H9 (cell line): ENCODE results near the gene COMT. TPM values are rescaled to one million over a fixed set of nuclear protein-coding genes. Genes with fewer than 3 reads are reported as not detected.
A peak's percentile ranks its signal among the peaks of the same experiment; 100 is the strongest.

Experiments used
- DNase-seq: peaks from one replicate; pipeline ENCODE4 v3.0.0-alpha.2; 2017
- H2AFZ ChIP-seq: one replicate; pipeline ENCODE4 v1.6.1; 2013; ENCODE audit warnings: mild to moderate bottlenecking, low read length, control low read depth, moderate library complexity
- H2AK5ac ChIP-seq: 2 replicates; pipeline ENCODE4 v1.6.1; 2013; ENCODE audit warnings: low read length, control low read depth, mixed read lengths; ENCODE audit not compliant: insufficient read length
- H2BK120ac ChIP-seq: one replicate; pipeline ENCODE4 v1.6.1; 2013; ENCODE audit warnings: low read depth, mild to moderate bottlenecking, low read length, control low read depth, inconsistent platforms; ENCODE audit not compliant: poor library complexity, severe bottlenecking
- H2BK12ac ChIP-seq: 2 replicates; pipeline ENCODE4 v1.6.1; 2013; ENCODE audit warnings: low read length, control low read depth, mixed read lengths, low read depth; ENCODE audit not compliant: insufficient read length
- H2BK15ac ChIP-seq: 2 replicates; pipeline ENCODE4 v1.6.1; 2013; ENCODE audit warnings: low read depth, low read length, control low read depth
- H2BK20ac ChIP-seq: one replicate; pipeline ENCODE4 v1.6.1; 2013; ENCODE audit warnings: low read depth, mild to moderate bottlenecking, low read length, control low read depth, inconsistent platforms; ENCODE audit not compliant: poor library complexity, severe bottlenecking
- H2BK5ac ChIP-seq: 2 replicates; pipeline ENCODE4 v1.6.1; 2013; ENCODE audit warnings: low read length, control low read depth, mixed read lengths; ENCODE audit not compliant: insufficient read length
- H3K14ac ChIP-seq: 2 replicates; pipeline ENCODE4 v1.6.1; 2013; ENCODE audit warnings: low read length, control low read depth; ENCODE audit not compliant: insufficient read depth
- H3K18ac ChIP-seq: 2 replicates; pipeline ENCODE4 v1.6.1; 2013; ENCODE audit warnings: low read depth, mild to moderate bottlenecking, mixed read lengths, low read length, control low read depth; ENCODE audit not compliant: insufficient read length
- H3K23ac ChIP-seq: 2 replicates; pipeline ENCODE4 v1.6.1; 2013; ENCODE audit warnings: low read length, control low read depth, mixed read lengths, low read depth; ENCODE audit not compliant: insufficient read length
- H3K23me2 ChIP-seq: 2 replicates; pipeline ENCODE4 v1.6.1; 2013; ENCODE audit warnings: low read depth, mild to moderate bottlenecking, mixed read lengths, low read length, control low read depth; ENCODE audit not compliant: insufficient read length, poor library complexity, severe bottlenecking
- H3K27ac ChIP-seq: 2 replicates; pipeline ENCODE4 v1.5.1; 2013; ENCODE audit warnings: low read length, control low read depth, mixed read lengths, low read depth; ENCODE audit not compliant: insufficient read length
- H3K27me3 ChIP-seq: 2 replicates; pipeline ENCODE4 v1.6.1; 2013; ENCODE audit warnings: low read length, control low read depth, inconsistent platforms; ENCODE audit not compliant: insufficient read depth
- H3K4ac ChIP-seq: 2 replicates; pipeline ENCODE4 v1.6.1; 2013; ENCODE audit warnings: low read depth, mild to moderate bottlenecking, control low read depth, inconsistent platforms, low read length, moderate library complexity
- H3K4me1 ChIP-seq: 2 replicates; pipeline ENCODE4 v1.6.1; 2013; ENCODE audit warnings: low read length, control low read depth, inconsistent platforms; ENCODE audit not compliant: insufficient read depth
- H3K4me2 ChIP-seq: 2 replicates; pipeline ENCODE4 v1.6.1; 2013; ENCODE audit warnings: low read length, control low read depth, mixed read lengths; ENCODE audit not compliant: insufficient read length, insufficient read depth
- H3K56ac ChIP-seq: 2 replicates; pipeline ENCODE4 v1.6.1; 2013; ENCODE audit warnings: low read depth, mild to moderate bottlenecking, mixed read lengths, low read length, control low read depth; ENCODE audit not compliant: insufficient read length
- H3K79me1 ChIP-seq: 2 replicates; pipeline ENCODE4 v1.6.1; 2013; ENCODE audit warnings: low read depth, mild to moderate bottlenecking, moderate library complexity, low read length, control low read depth, inconsistent platforms; ENCODE audit not compliant: insufficient read depth, poor library complexity, severe bottlenecking
- H3K79me2 ChIP-seq: 2 replicates; pipeline ENCODE4 v1.6.1; 2013; ENCODE audit warnings: low read length, control low read depth, inconsistent platforms; ENCODE audit not compliant: insufficient read depth
- H3K9ac ChIP-seq: 2 replicates; pipeline ENCODE4 v1.6.1; 2013; ENCODE audit warnings: low read length, control low read depth, mixed read lengths; ENCODE audit not compliant: insufficient read length; ENCODE audit errors: extremely low read depth
- H3K9me3 ChIP-seq: one replicate; pipeline ENCODE4 v1.6.1; 2013; ENCODE audit warnings: low read depth, low read length, inconsistent platforms; ENCODE audit not compliant: control insufficient read depth
- H3T11ph ChIP-seq: one replicate; pipeline ENCODE4 v1.6.1; 2013; ENCODE audit warnings: mild to moderate bottlenecking, low read length, control low read depth, inconsistent platforms
- H4K20me1 ChIP-seq: one replicate; pipeline ENCODE4 v1.6.1; 2013; ENCODE audit not compliant: control insufficient read depth, insufficient read length, insufficient read depth
- H4K5ac ChIP-seq: 2 replicates; pipeline ENCODE4 v1.6.1; 2013; ENCODE audit warnings: low read depth, mild to moderate bottlenecking, mixed read lengths, low read length, control low read depth; ENCODE audit not compliant: insufficient read length
- H4K8ac ChIP-seq: replicated peaks from 2 replicates; pipeline ENCODE4 v1.6.1; 2013; ENCODE audit warnings: low read length, control low read depth, mixed read lengths, low read depth; ENCODE audit not compliant: insufficient read length
- H4K91ac ChIP-seq: 2 replicates; pipeline ENCODE4 v1.6.1; 2013; ENCODE audit warnings: low read depth, mild to moderate bottlenecking, moderate library complexity, mixed read lengths, low read length, control low read depth; ENCODE audit not compliant: insufficient read length
- H3K27ac Mint-ChIP-seq, 3 experiments: 2 replicates in 2 of 3; 3 replicates in 1 of 3; pipeline ENCODE4 v1.8.0; 2020 to 2021; ENCODE audit warnings: mixed read lengths in 3 of 3, mild to moderate bottlenecking in 1 of 3, moderate library complexity in 1 of 3
- H3K27me3 Mint-ChIP-seq: 2 replicates; pipeline ENCODE4 v1.8.0; 2021; ENCODE audit warnings: low read depth, mild to moderate bottlenecking, moderate library complexity, mixed read lengths
- H3K36me3 Mint-ChIP-seq, 3 experiments: 2 replicates in 2 of 3; 3 replicates in 1 of 3; pipeline ENCODE4 v1.8.0; 2020 to 2021; ENCODE audit warnings: low read depth in 3 of 3, mixed read lengths in 3 of 3; ENCODE audit not compliant: insufficient read depth in 1 of 3
- H3K4me1 Mint-ChIP-seq, 2 experiments: 2 replicates each; pipeline ENCODE4 v1.8.0; 2020; ENCODE audit warnings: mixed read lengths in 2 of 2
- H3K4me3 Mint-ChIP-seq, 2 experiments: 2 replicates in 1 of 2; 3 replicates in 1 of 2; pipeline ENCODE4 v1.8.0; 2020 to 2021; ENCODE audit warnings: mild to moderate bottlenecking in 2 of 2, mixed read lengths in 2 of 2, moderate library complexity in 1 of 2
- H3K9me3 Mint-ChIP-seq, 2 experiments: 2 replicates in 1 of 2; 3 replicates in 1 of 2; pipeline ENCODE4 v1.8.0; 2020; ENCODE audit warnings: mild to moderate bottlenecking in 2 of 2, mixed read lengths in 2 of 2, moderate library complexity in 1 of 2
- whole genome bisulfite sequencing: extraction: QIAGEN DNeasy Blood & Tissue Kit; methylation state at CpG from one replicate; pipeline ENCODE4 v1.1.7; 2013; ENCODE audit warnings: missing lambda C conversion rate, low lambda C conversion rate, mixed read lengths; ENCODE audit not compliant: insufficient read length; ENCODE audit errors: extremely low coverage; 5-methylcytosine and 5-hydroxymethylcytosine counted together
- total RNA-seq: library from RNA; stranded (reverse); gene quantifications from 2 replicates; pipeline ENCODE4 v1.2.1, GENCODE V29; 2021
- TF ChIP-seq, protein P1 (sequence below): fragments of 200-600 bp; sonication (generic); conservative IDR thresholded peaks from 3 replicates; pipeline ENCODE4 v1.8.0; 2021; ENCODE audit warnings: antibody characterized with exemption, mild to moderate bottlenecking

The COMT gene
- total RNA-seq, 1 experiment from 2014 or later: 42.2 TPM

- H3K4me1 ChIP-seq: no peaks in the 10 kb centered on the region
- Mint-ChIP-seq H3K4me3 (peak overlapping the region in 1 of 2 experiments; percentile 31; a peak in 1 of 5 replicates), H3K27me3 (peaks cover 12% of the 10 kb centered on the region), H3K27ac (peak overlapping the region in 1 of 3 experiments; percentile 25; a peak in 1 of 7 replicates), H3K4me1 (peaks cover 5 to 8% of the 10 kb centered on the region in 2 experiments), H3K9me3 (peaks cover 2% of the 10 kb centered on the region in 2 experiments; a peak in 2 of 5 replicates), H3K36me3 (peaks cover 0 to 3% (median 0%) of the 10 kb centered on the region in 3 experiments; a peak in 3 of 7 replicates)
- H3K9me3 ChIP-seq: no peaks in the 10 kb centered on the region
- no peak for DNase-seq
- no peak overlapping the region for H3K18ac ChIP-seq
- peaks cover 3% of the 10 kb centered on the region; the same call in 1 of the 2 replicates for H3K27me3 ChIP-seq
- H2BK12ac ChIP-seq: no peak overlapping the region
- no peak overlapping the region for H2BK15ac ChIP-seq
- H3K4me2 ChIP-seq: no peak overlapping the region
- H2AK5ac ChIP-seq: no peak overlapping the region
- H2BK5ac ChIP-seq: no peak overlapping the region
- H3K23me2 ChIP-seq: no peaks in the 10 kb centered on the region
- H3K56ac ChIP-seq: no peak overlapping the region
- no CpG with 5 or more reads among the region's 14 CpGs for WGBS
- H3K79me2 ChIP-seq: no peaks in the 10 kb centered on the region
- no peaks in the 10 kb centered on the region for H4K20me1 ChIP-seq
- H4K5ac ChIP-seq: no peak overlapping the region
- TF ChIP-seq, protein P1, sequence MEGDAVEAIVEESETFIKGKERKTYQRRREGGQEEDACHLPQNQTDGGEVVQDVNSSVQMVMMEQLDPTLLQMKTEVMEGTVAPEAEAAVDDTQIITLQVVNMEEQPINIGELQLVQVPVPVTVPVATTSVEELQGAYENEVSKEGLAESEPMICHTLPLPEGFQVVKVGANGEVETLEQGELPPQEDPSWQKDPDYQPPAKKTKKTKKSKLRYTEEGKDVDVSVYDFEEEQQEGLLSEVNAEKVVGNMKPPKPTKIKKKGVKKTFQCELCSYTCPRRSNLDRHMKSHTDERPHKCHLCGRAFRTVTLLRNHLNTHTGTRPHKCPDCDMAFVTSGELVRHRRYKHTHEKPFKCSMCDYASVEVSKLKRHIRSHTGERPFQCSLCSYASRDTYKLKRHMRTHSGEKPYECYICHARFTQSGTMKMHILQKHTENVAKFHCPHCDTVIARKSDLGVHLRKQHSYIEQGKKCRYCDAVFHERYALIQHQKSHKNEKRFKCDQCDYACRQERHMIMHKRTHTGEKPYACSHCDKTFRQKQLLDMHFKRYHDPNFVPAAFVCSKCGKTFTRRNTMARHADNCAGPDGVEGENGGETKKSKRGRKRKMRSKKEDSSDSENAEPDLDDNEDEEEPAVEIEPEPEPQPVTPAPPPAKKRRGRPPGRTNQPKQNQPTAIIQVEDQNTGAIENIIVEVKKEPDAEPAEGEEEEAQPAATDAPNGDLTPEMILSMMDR: no peak
- no peak overlapping the region for H3K23ac ChIP-seq
- H2BK20ac ChIP-seq: no peak overlapping the region
- H3K79me1 ChIP-seq: no peaks in the 10 kb centered on the region
- H2BK120ac ChIP-seq: no peak overlapping the region
- H3T11ph ChIP-seq: no peak overlapping the region
- H2AFZ ChIP-seq: no peak overlapping the region
- H4K91ac ChIP-seq: no peak overlapping the region
- no peak overlapping the region for H3K9ac ChIP-seq
- H3K4ac ChIP-seq: no peak overlapping the region
- no peak overlapping the region; the same call in 1 of the 2 replicates for H3K14ac ChIP-seq
- H4K8ac ChIP-seq: no peak overlapping the region
- H3K27ac ChIP-seq: no peak overlapping the region
Measured at GRCh38 chr22:20010307-20011122, 68.9 kb downstream of the COMT start.
